ENCODE measurements around the gene HNF1A. TPM values are rescaled to one million over a fixed set of nuclear protein-coding genes. Genes with fewer than 3 reads are reported as not detected.

HNF1A gene
- total and polyA plus RNA-seq, 2 of the 4 experiments (the other 2 are of a cell fraction) = under 0.01 TPM; not detected in 1

DNA sequence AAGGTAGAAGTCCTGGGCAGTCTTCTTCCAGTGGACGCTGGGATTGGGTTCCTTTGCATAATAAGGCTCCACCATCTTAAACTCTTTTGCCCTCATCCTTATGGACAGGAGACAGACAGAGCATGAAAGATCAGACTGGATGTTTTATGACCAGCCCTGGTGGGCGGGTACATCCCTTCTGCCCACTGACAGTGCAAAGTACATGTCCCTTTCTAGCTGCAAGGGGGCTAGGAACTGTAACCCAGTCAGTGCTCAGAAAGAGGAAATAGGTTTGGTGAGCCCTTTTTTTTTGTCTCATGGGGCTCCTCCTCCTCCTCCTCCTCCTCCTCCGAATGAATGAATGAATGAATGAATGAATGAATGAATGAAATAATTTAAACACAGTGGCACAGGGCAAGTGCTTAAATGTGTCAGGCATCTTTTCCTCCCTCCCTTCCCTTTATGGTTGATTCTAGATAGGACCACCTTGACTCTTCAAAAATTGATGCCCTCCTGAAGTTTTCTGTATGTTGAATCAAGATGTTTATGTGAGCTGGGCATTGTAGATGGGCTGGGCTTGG lies 36.4 kb upstream of the HNF1A start:
- no TSS peak for BruUV-seq (replicated peaks)
- no peak for ATAC-seq (ENCODE audit: low read depth)
- POLR2A ChIA-PET (ENCODE audit: unreplicated experiment) = no interaction called here
- Histone ChIP-seq H2BK5ac (ENCODE audit: low read depth, low read length, poor library complexity, severe bottlenecking) (no peak overlapping the region), H3K27ac (ENCODE audit: insufficient read depth, low read length) (no peak overlapping the region), H4K20me1 (ENCODE audit: insufficient read depth, low read length) (no peaks in the 10 kb centered on the region), H4K91ac (ENCODE audit: insufficient read depth, low read depth, low read length) (no peak overlapping the region), H3K4me2 (ENCODE audit: low read depth, low read length) (no peak overlapping the region), H2BK20ac (ENCODE audit: low read depth, low read length) (no peak overlapping the region), H3K79me1 (ENCODE audit: low read depth in 1 of 2, low read length in 2 of 2) (no peaks in the 10 kb centered on the region), H2BK120ac (ENCODE audit: low read depth, low read length) (no peak overlapping the region), H3K14ac (replicated peaks; ENCODE audit: low read depth, low read length) (no peak overlapping the region), H4K8ac (ENCODE audit: low read depth in 2 of 2, low read length in 2 of 2) (no peak overlapping the region), H3K27me3 (ENCODE audit: control insufficient read depth, insufficient read depth, low read length) (peaks cover 3% of the 10 kb centered on the region; the same call in 1 of the 2 replicates), H3K4ac (ENCODE audit: low read depth, low read length) (no peak overlapping the region), H4K5ac (ENCODE audit: low read depth, low read length) (no peak overlapping the region), H2AK9ac (replicated peaks; ENCODE audit: low read depth, low read length, poor library complexity) (no peak overlapping the region), H2BK15ac (ENCODE audit: low read depth, low read length) (no peak overlapping the region), H3K9me1 (ENCODE audit: insufficient read depth, low read length) (no peaks in the 10 kb centered on the region; the same call in 1 of the 2 replicates), H3K36me3 (ENCODE audit: control insufficient read depth, insufficient read depth, low read length) (no peaks in the 10 kb centered on the region), H3K9ac (ENCODE audit: low read depth, low read length) (no peak overlapping the region), H2AK5ac (ENCODE audit: low read depth, low read length) (no peak overlapping the region), H3K4me1 (ENCODE audit: control insufficient read depth, insufficient read depth, low read length) (no peaks in the 10 kb centered on the region), H3K9me3 (ENCODE audit: control insufficient read depth, insufficient read depth, low read length) (no peaks in the 10 kb centered on the region), H3K18ac (ENCODE audit: low read depth, low read length) (no peak overlapping the region), H2AFZ (replicated peaks; ENCODE audit: low read length, poor library complexity) (no peak overlapping the region), H3K56ac (ENCODE audit: extremely low read depth, insufficient read depth, low read length) (no peak overlapping the region), H3K4me3 (ENCODE audit: insufficient read depth, low read depth, low read length) (no peak overlapping the region), H3K23ac (ENCODE audit: low read depth, low read length) (no peak overlapping the region)
- CTCF ChIA-PET = no interaction called here
- dilution Hi-C loops (cut with HindIII; ENCODE audit: low sequenced_read_pairs, unreplicated experiment) = no loop called here
- WGBS, 2 experiments (ENCODE audit: extremely low coverage in 2 of 2, insufficient read length in 1 of 2) = no CpG with 5 or more reads among the region's 3 CpGs
- TF ChIP-seq POLR2A (IDR thresholded peaks at IDR 0.05; ENCODE audit: low read depth, low read length) (no peak), RAD21 (IDR thresholded peaks at IDR 0.05; ENCODE audit: low read length) (no peak), CHD1 (IDR thresholded peaks at IDR 0.05; ENCODE audit: low read depth, low read length) (no peak), CEBPB (IDR thresholded peaks at IDR 0.05; ENCODE audit: low read depth, low read length) (no peak), SMC3 (IDR thresholded peaks at IDR 0.05; ENCODE audit: low read depth, low read length) (no peak), NFE2L2 (IDR thresholded peaks at IDR 0.05; ENCODE audit: low read depth, low read length) (no peak), RCOR1 (IDR thresholded peaks at IDR 0.05; ENCODE audit: insufficient replicate concordance, low read length) (no peak), RFX5 (IDR thresholded peaks at IDR 0.05; ENCODE audit: low read depth, low read length) (no peak), BHLHE40 (IDR thresholded peaks at IDR 0.05; ENCODE audit: low read depth, low read length) (no peak), FOS (IDR thresholded peaks at IDR 0.05; ENCODE audit: low read depth, low read length) (no peak), MAZ (IDR thresholded peaks at IDR 0.05; ENCODE audit: borderline replicate concordance, low read depth, low read length) (no peak), MXI1 (IDR thresholded peaks at IDR 0.05; ENCODE audit: borderline replicate concordance, low read depth, low read length) (no peak), MAFK (IDR thresholded peaks at IDR 0.05; ENCODE audit: low read depth, low read length) (no peak)
- TF ChIP-seq, protein P1, sequence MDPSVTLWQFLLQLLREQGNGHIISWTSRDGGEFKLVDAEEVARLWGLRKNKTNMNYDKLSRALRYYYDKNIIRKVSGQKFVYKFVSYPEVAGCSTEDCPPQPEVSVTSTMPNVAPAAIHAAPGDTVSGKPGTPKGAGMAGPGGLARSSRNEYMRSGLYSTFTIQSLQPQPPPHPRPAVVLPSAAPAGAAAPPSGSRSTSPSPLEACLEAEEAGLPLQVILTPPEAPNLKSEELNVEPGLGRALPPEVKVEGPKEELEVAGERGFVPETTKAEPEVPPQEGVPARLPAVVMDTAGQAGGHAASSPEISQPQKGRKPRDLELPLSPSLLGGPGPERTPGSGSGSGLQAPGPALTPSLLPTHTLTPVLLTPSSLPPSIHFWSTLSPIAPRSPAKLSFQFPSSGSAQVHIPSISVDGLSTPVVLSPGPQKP (IDR thresholded peaks at IDR 0.05; ENCODE audit: borderline replicate concordance, low read depth, low read length) = no peak
- TF ChIP-seq, protein P2, sequence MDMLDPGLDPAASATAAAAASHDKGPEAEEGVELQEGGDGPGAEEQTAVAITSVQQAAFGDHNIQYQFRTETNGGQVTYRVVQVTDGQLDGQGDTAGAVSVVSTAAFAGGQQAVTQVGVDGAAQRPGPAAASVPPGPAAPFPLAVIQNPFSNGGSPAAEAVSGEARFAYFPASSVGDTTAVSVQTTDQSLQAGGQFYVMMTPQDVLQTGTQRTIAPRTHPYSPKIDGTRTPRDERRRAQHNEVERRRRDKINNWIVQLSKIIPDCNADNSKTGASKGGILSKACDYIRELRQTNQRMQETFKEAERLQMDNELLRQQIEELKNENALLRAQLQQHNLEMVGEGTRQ (IDR thresholded peaks at IDR 0.05; ENCODE audit: low read depth, low read length) = no peak
- DNase-seq = no peak
- intact Hi-C loops (cut with micrococcal nuclease) = loop anchor here (5.0 kb wide), 1 partner anchor 155 kb away; no protein-coding TSS in a partner anchor
- in situ Hi-C loops (cut with MboI; ENCODE audit: low sequenced_read_pairs) = no loop called here

Data from IMR-90 (cell line).